Keratinocyte (primary cell): ENCODE data around the gene TNFRSF11A. TPM values are rescaled to one million over a fixed set of nuclear protein-coding genes. Genes with fewer than 3 reads are reported as not detected.

Experiments
- DNase-seq: peaks from one replicate; pipeline ENCODE4 v3.0.0-alpha.2; 2011; ENCODE audit warnings: low read depth, missing footprints, low spot score
- FAIRE-seq: peaks from 2 replicates; lab custom pipeline; 2011; peaks lifted over from hg19 to GRCh38; lab: Jason Lieb, UNC
- H2AFZ ChIP-seq: 2 replicates; pipeline ENCODE4 v1.6.0; 2012; ENCODE audit warnings: low read length, control low read depth, inconsistent platforms; ENCODE audit not compliant: control insufficient read depth
- H3K27ac ChIP-seq: 2 replicates; pipeline ENCODE4 v1.5.1; 2011; ENCODE audit warnings: low read length; ENCODE audit not compliant: control insufficient read depth, insufficient read depth
- H3K27me3 ChIP-seq: 3 replicates; pipeline ENCODE4 v1.6.0; 2011; ENCODE audit warnings: low read length; ENCODE audit not compliant: control insufficient read depth, insufficient read depth; ENCODE audit errors: extremely low read depth
- H3K36me3 ChIP-seq, 2 experiments: 2 replicates in 1 of 2; 3 replicates in 1 of 2; pipeline ENCODE4 v1.5.1; 2011; ENCODE audit warnings: low read length in 2 of 2, mild to moderate bottlenecking in 1 of 2; ENCODE audit not compliant: control insufficient read depth in 2 of 2, insufficient read depth in 2 of 2; ENCODE audit errors: extremely low read depth in 1 of 2
- H3K4me1 ChIP-seq: 3 replicates; pipeline ENCODE4 v1.5.1; 2011; ENCODE audit warnings: low read length; ENCODE audit not compliant: control insufficient read depth, insufficient read depth; ENCODE audit errors: extremely low read depth
- H3K4me2 ChIP-seq: 3 replicates; pipeline ENCODE4 v1.6.0; 2011; ENCODE audit warnings: low read depth, low read length; ENCODE audit not compliant: control insufficient read depth, insufficient read depth; ENCODE audit errors: extremely low read depth
- H3K4me3 ChIP-seq, 3 experiments: fragments of 200-600 bp in 1 of 3; sonication (generic) in 1 of 3; 2 replicates in 2 of 3; 3 replicates in 1 of 3; pipeline ENCODE4 v1.5.1; 2011 to 2016; ENCODE audit warnings: low read length in 3 of 3, mild to moderate bottlenecking in 3 of 3, control low read depth in 2 of 3, inconsistent platforms in 1 of 3, low read depth in 1 of 3, mixed read lengths in 1 of 3, mixed run types in 1 of 3, moderate library complexity in 1 of 3; ENCODE audit not compliant: control insufficient read depth in 2 of 3, insufficient read depth in 2 of 3; ENCODE audit errors: extremely low read depth in 1 of 3
- H3K79me2 ChIP-seq: 2 replicates; pipeline ENCODE4 v1.6.0; 2012; ENCODE audit warnings: low read length; ENCODE audit not compliant: control insufficient read depth, insufficient read depth
- H3K9ac ChIP-seq: 3 replicates; pipeline ENCODE4 v1.6.0; 2011; ENCODE audit warnings: low read length; ENCODE audit not compliant: control insufficient read depth, insufficient read depth; ENCODE audit errors: extremely low read depth
- H3K9me1 ChIP-seq: 3 replicates; pipeline ENCODE4 v1.6.0; 2011; ENCODE audit warnings: low read length; ENCODE audit not compliant: control insufficient read depth, insufficient read depth; ENCODE audit errors: extremely low read depth
- H3K9me3 ChIP-seq: 2 replicates; pipeline ENCODE4 v1.5.1; 2012; ENCODE audit warnings: low read depth, low read length; ENCODE audit not compliant: control insufficient read depth
- H4K20me1 ChIP-seq: 3 replicates; pipeline ENCODE4 v1.6.0; 2011; ENCODE audit warnings: low read length; ENCODE audit not compliant: control insufficient read depth, insufficient read depth; ENCODE audit errors: extremely low read depth
- EZH2 ChIP-seq: IDR thresholded peaks from one replicate; pipeline ENCODE4 v1.6.1; 2012; ENCODE audit warnings: inconsistent platforms, mild to moderate bottlenecking, low read length, moderate library complexity
- dilution Hi-C: fragments of 300-500 bp; cut with MboI; formaldehyde crosslinking; loops from one replicate; pipeline ENCODE4 v1.7.0; 2020; ENCODE audit warnings: low sequenced_read_pairs; ENCODE audit not compliant: extremely low pct_ligation_motif_present
- polyA plus RNA-seq, 5 experiments: library from polyadenylated mRNA; depleted of rRNA in 3 of 5; stranded (reverse) in 3 of 5; stranded (forward) in 1 of 5; unstranded in 1 of 5; fragments of >200 nt; gene quantifications; 1 replicate in 1 of 5; 2 replicates in 3 of 5; 3 replicates in 1 of 5; pipeline versions ENCODE4 v1.2.1 to v1.2.3, GENCODE V29; 2011 to 2012; ENCODE audit warnings: missing spikeins in 2 of 5, low read depth in 1 of 5, low replicate concordance in 1 of 5
- TF ChIP-seq, protein P1 (sequence below), 3 experiments: IDR thresholded peaks in 1 of 3; conservative IDR thresholded peaks in 1 of 3; optimal IDR thresholded peaks in 1 of 3; 2 replicates in 2 of 3; 3 replicates in 1 of 3; pipeline versions ENCODE3 to v1.5.1; 2011; ENCODE audit warnings: low read length in 3 of 3, mild to moderate bottlenecking in 3 of 3, moderate library complexity in 2 of 3, control low read depth in 1 of 3, inconsistent platforms in 1 of 3; ENCODE audit not compliant: insufficient read depth in 2 of 3; ENCODE audit errors: extremely low read depth in 1 of 3

The TNFRSF11A gene
- polyA plus RNA-seq, 1 donor (not counting 4 experiments of a cell fraction or from before 2014, with no cell fraction given) = 0.51 TPM

GRCh38 chr18:62353170-62353569 lies 28.1 kb downstream of the TNFRSF11A start:
- TF ChIP-seq EZH2 = no peak
- TF ChIP-seq, protein P1, sequence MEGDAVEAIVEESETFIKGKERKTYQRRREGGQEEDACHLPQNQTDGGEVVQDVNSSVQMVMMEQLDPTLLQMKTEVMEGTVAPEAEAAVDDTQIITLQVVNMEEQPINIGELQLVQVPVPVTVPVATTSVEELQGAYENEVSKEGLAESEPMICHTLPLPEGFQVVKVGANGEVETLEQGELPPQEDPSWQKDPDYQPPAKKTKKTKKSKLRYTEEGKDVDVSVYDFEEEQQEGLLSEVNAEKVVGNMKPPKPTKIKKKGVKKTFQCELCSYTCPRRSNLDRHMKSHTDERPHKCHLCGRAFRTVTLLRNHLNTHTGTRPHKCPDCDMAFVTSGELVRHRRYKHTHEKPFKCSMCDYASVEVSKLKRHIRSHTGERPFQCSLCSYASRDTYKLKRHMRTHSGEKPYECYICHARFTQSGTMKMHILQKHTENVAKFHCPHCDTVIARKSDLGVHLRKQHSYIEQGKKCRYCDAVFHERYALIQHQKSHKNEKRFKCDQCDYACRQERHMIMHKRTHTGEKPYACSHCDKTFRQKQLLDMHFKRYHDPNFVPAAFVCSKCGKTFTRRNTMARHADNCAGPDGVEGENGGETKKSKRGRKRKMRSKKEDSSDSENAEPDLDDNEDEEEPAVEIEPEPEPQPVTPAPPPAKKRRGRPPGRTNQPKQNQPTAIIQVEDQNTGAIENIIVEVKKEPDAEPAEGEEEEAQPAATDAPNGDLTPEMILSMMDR (optimal IDR thresholded peaks at IDR 0.05 in 1 of 3, IDR thresholded peaks at IDR 0.05 in 1 of 3, conservative IDR thresholded peaks at IDR 0.05 in 1 of 3; ENCODE audit: extremely low read depth in 1 of 3, insufficient read depth in 2 of 3, low read length in 3 of 3) = no peak

GRCh38 chr18:62354151-62354550 lies 29.0 kb downstream of the TNFRSF11A start:
- Histone ChIP-seq H3K27ac (no peak overlapping the region), H3K79me2 (no peaks in the 10 kb centered on the region), H3K9me1 (no peaks in the 10 kb centered on the region), H2AFZ (no peak overlapping the region), H3K4me3 (no peak overlapping the region), H3K9me3 (no peaks in the 10 kb centered on the region), H3K27me3 (no peaks in the 10 kb centered on the region), H4K20me1 (no peaks in the 10 kb centered on the region), H3K9ac (no peak overlapping the region), H3K36me3 (no peaks in the 10 kb centered on the region), H3K4me2 (no peak overlapping the region), H3K4me1 (no peaks in the 10 kb centered on the region)
- TF ChIP-seq, protein P1 (optimal IDR thresholded peaks at IDR 0.05 in 1 of 3, IDR thresholded peaks at IDR 0.05 in 1 of 3, conservative IDR thresholded peaks at IDR 0.05 in 1 of 3; ENCODE audit: extremely low read depth in 1 of 3, insufficient read depth in 2 of 3, low read length in 3 of 3) = no peak
- DNase-seq (no peak), FAIRE-seq (no peak)
- dilution Hi-C loops = no loop called here

More at GRCh38 chr18:62353170-62353569, 28.1 kb downstream of the TNFRSF11A start:
- no peaks in the 10 kb centered on the region for H4K20me1 ChIP-seq
- H3K36me3 ChIP-seq = no peaks in the 10 kb centered on the region
- dilution Hi-C loops = no loop called here
- H3K4me2 ChIP-seq = no peak overlapping the region
- H3K27ac ChIP-seq = no peak overlapping the region
- H3K9me3 ChIP-seq = no peaks in the 10 kb centered on the region
- H3K9me1 ChIP-seq = no peaks in the 10 kb centered on the region
- no peak overlapping the region for H2AFZ ChIP-seq
- no peaks in the 10 kb centered on the region for H3K27me3 ChIP-seq
- no peaks in the 10 kb centered on the region for H3K4me1 ChIP-seq
- no peak overlapping the region for H3K9ac ChIP-seq
- no peaks in the 10 kb centered on the region for H3K79me2 ChIP-seq
- FAIRE-seq (no peak), DNase-seq (no peak)
- no peak overlapping the region for H3K4me3 ChIP-seq
